NCI-H748 (cell line): Measurements from ENCODE around the gene PRDM7.
"Not testable (repeated sequence)": the region's sequence is repeated elsewhere in the genome, so short reads cannot be mapped to it uniquely, and the experiment has no call there.

Source experiments
- DNase-seq: peaks from one replicate; lab custom pipeline; 2025; ENCODE audit not compliant: unreplicated experiment; lab: John Stamatoyannopoulos, UW

Gene PRDM7

GRCh38 chr16:90072442-90073105 is 4.6 kb downstream of the PRDM7 start:
- DNase-seq: no peak

DNA sequence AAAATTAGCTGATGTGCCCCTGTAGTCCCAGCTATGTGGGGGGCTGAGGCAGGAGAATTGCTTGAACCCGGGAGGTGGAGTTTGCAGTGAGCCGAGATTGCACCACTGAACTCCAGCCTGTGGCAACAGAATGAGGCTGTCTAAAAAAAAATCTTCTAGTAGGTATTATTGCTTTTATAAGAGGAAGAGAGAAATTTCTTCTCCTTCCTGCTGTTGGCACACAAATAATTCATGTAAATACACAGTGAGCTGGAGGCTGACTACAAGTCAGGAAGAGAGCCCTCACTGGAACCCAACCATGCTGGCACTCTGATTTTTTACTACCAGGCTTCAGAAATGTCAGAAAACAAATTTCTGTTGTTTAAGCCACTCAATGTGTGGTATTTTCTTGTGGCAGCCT is 6.7 kb downstream of the PRDM7 start:
- no peak for DNase-seq

- no peak for DNase-seq
These were observed 15.7 kb downstream of the PRDM7 start for GRCh38 chr16:90061437-90061836.

GRCh38 chr16:90057738-90058173 is 19.4 kb downstream of the PRDM7 start:
- DNase-seq: no peak

DNA sequence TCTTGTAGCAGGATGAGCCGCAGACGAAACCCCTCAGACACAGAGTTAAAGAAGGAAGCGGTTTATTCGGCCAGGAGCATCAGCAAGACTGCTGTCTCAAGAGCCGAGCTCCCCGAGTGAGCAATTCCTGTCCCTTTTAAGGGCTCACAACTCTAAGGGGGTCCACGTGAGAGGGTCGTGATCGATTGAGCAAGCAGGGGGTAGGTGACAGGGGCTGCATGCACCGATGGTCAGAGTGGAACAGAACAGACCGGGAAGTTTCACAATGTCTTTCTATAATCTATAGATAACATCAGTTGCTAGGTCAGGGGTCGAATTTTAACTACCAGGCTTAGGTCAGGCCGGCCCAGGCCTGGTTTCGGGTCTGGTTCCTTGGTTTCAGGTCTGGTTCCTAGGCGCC is 20.6 kb downstream of the PRDM7 start:
- DNase-seq: not testable (repeated sequence)

GRCh38 chr16:90055371-90055770 is 21.8 kb downstream of the PRDM7 start:
- no peak for DNase-seq

DNA sequence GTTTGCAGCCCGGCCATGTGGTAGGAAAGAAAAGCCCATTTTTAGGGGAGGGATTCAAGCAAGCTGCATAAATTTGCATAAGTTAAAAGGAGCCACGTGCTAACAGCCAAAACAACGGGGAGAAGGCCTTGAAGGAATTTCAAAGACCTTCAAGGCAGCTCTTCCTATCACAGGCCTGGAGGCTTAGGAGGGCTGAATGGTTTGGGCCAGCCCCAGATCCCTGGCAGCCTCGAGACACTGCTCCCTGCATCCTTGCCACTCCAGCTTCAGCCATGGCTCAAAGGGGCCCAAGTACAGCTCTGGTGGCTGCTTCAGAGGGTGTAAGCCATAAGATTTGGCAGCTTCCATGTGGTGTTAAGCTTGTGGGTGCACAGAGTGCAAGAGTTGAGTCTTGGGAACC is 22.6 kb downstream of the PRDM7 start:
- no peak for DNase-seq

DNA sequence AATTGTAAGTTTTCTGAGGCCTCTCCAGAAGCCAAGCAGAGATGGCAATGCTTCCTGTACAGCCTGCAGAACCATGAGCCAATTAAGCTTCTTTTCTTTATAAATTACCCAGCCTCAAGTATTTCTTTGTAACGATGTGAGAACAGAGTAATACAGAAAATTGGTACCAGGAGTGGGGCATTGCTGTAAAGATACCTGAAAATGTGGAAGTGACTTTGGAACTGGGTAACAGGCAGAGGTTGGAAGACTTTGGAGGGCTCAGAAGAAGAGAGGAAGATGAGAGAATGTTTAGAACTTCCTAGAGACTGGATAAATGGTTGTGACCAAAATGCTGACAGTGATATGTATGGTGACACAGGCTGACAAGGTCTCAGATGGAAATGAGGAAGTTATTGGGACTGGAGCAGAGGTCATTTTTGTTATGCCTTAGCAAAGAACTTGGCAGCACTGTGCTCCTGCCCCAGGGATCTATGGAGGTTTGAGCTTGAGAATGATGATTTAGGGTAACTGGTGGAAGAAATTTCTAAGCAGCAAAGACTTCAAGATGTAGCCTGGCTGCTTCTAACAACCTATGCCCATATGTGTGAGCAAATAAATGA is 23.1 kb downstream of the PRDM7 start:
- no peak for DNase-seq

DNA sequence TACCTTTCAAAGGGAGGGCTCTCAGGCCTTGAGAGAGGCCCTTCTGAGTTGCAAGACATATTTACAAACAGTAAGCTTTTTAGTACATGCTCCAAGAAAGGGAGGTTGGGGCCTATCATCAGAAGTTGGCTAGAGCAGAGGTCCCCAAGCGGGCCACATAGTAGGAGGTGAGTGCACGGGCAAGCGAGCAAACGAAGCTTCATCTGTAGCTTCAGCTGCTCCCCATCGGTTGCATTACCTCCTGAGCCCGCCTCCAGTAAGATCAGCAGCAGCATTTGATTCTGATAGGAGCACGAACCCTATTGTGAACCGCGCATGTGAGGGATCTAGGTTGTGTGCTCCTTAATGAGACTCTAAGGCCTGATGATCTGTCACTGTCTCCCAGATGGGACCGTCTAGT is 26.2 kb downstream of the PRDM7 start:
- DNase-seq: no peak

DNA sequence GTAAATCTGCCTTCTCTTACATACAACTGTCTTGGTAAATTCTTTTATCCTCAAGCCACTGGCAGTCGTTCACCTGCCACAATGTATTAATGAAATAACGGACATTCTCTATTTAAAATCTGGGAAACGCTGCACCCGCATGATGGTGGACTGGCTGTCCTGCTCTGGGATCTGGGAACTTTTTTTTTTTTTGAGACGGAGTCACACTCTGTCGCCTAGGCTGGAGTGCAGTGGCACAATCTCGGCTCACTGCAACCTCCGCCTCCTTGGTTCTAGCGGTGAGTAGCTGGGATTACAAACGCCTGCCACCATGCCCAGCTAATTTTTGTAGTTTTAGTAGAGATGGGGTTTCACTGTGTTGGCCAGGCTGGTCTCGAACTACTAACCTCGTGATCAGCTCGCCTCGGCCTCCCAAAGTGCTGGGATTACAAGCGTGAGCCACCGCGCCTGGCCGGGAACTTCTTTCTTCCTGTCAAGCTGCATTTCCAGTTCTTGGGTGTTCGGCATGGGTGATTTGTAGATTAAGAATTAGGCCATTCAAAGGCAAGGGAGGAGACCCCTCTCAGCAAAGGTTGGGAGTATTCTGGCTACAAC is 28.3 kb downstream of the PRDM7 start:
- DNase-seq: no peak

- DNase-seq: no peak
These were observed 28.8 kb downstream of the PRDM7 start for GRCh38 chr16:90048347-90048722.

DNA sequence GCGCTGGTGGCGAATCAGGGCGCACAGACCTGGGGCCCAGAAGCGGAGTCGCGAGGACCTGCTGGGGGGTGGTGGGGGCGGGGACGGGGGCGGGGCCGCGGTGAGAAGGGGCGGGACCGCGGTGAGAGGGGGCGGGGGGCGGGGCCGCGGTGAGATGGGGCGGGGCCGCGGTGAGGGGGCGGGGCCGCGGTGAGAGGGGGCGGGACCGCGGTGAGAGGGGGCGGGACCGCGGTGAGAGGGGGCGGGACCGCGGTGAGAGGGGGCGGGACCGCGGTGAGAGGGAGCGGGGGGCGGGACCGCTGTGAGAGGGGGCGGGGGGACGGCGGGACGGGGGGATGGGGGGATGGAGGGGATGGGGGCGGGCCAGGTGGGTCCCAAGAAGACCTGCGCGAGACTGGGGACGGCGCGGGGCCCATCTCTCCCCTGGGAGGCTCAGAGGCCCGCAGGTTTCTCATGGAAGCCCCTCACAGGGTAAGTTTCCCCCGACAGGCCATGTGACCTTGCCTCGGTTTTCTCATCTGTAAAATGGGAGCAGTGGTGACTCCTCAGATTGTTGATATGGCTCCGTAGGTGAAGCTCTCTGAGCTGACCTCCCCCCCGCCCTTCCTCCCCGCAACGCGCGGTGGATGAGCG is 29.3 kb downstream of the PRDM7 start:
- DNase-seq: no peak

DNA sequence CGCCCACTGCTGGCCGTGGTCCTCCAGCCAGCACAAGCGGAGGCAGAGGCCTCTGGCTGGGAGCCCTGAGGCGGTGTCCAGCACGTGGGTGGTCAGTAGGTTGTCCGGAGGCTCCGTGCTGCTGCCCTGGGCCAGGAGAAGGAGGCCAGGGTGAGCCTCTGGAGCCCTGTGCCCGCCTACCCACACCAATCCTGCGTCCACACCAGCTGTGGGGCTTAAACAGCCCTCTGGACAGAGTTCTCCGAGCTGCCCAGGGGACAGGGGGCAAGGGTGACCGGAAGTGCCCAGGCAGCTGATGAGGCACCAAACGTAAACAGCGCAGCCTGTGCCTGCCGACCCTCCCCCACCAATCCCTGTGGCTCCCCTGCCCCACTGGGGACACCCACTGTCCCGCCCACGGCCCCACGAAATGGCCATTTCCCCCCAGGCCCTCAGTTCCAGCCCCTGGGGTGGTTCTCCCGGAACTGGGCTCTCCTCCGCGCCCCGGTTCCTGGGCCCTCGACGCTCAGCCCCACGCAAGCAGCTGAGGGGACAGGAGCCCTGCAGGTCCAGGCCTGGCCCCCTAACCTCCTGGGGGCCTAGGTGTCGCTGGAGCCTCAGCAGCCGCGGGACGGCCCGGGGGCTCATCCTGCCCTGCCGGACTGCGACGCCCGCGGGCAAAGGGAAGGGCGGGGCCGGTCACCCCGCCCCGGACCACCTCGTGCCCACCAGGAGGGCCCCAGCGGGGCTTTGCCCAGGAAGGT is 30.0 kb downstream of the PRDM7 start:
- DNase-seq: peak; percentile 47

DNA sequence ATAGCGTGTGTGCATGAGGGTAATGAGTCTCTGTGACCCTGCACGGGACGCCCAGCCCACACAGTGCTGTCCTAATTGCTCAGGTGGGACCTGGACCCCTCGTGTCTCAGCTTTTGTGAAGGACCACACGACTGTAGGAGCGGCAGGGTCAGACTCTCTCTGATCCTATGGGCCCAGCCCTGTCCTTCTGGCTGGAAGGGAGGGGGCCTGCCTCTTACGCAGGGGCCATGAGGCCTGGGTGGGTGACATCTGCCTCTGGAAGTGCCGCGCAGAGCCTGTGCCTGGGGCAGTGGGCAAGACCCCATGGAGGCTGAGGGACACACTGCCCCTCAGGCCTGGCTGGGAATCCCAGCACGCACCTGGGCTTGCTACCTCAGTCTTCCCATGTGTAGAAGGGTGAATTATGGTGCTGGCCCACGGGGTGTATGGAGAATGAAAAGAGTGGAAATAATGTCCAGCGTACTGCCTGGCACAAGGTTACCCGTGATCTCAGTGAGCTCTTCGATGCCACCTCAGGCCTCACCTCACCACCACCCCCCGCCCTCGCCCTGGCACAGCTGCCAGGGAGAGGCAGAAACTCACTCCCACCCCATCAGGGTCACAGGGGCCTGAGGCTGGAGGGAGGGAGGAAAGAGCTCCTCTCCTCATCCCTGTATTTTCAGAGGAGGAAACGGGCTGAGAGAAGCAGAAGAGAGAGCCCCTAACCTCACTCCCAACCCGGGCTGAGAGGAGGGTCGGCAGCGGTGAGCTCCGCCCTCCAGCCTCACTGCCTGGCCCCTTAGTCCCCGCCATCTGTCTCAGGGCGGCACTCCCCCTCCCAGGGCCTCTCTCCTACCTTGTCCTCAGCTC is 30.8 kb downstream of the PRDM7 start:
- DNase-seq: peak; percentile 78

GRCh38 chr16:90044111-90044551 is 33.0 kb downstream of the PRDM7 start:
- DNase-seq: no peak

GRCh38 chr16:90043526-90043925 is 33.6 kb downstream of the PRDM7 start:
- no peak for DNase-seq

DNA sequence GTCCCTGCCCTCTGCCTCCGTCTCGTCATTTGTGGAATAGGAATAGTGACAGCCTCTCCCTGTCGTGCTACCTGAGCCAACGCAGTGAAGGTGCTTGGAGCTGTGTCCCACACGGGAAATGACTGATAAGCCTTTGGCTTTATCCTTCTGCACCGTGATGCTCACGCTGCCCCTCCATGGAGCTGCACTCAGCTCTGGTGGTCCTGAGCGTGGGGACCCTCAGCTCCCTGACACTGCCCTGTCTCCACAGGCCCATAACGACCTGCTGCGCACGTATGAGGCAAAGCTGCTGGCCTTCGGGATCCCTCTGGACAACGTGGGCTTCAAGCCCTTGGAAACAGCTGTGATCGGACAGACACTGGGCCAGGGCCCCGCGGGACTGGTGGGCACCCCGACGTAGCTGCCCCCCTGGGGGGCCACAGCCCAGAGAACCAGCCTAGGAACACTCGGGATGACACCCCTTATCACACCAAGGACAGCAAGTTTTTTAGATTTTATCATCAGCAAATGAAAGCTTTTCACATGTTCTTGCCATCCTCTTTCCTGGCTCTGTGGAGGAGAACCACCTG is 34.1 kb downstream of the PRDM7 start:
- no peak for DNase-seq

GRCh38 chr16:90041896-90042473 is 35.1 kb downstream of the PRDM7 start:
- DNase-seq: no peak

- DNase-seq: no peak
These were observed 36.7 kb downstream of the PRDM7 start for GRCh38 chr16:90040152-90041023.
